ENCODE measurements around the gene CALR. TPM values are rescaled to one million over a fixed set of nuclear protein-coding genes. Genes with fewer than 3 reads are reported as not detected.

CALR gene
- total and polyA plus RNA-seq, 2 donors (not counting 1 experiment from before 2014, with no cell fraction given), result 1,447 to 2,757 TPM

GRCh38 chr19:12979974-12980373 is 41.6 kb downstream of the CALR start:
- no peak for DNase-seq (ENCODE audit: low read depth in 2 of 2)
- Histone ChIP-seq H3K4me3 (replicated peaks in 1 of 4; ENCODE audit: control extremely low read depth in 1 of 4, insufficient read depth in 1 of 4, low read depth in 3 of 4, low read length in 4 of 4) (no peak overlapping the region), H3K27me3 (ENCODE audit: control insufficient read depth, insufficient read depth, low read length) (no peaks in the 10 kb centered on the region), H3K4me2 (ENCODE audit: extremely low read depth, insufficient read depth, low read length) (no peak overlapping the region), H3K79me2 (ENCODE audit: control insufficient read depth, insufficient read depth, low read length) (no peaks in the 10 kb centered on the region), H3K36me3 (ENCODE audit: control insufficient read depth, insufficient read depth, low read length) (no peaks in the 10 kb centered on the region), H2AFZ (ENCODE audit: low read length) (no peak overlapping the region), H3K9ac (ENCODE audit: insufficient read depth, low read length) (no peak overlapping the region), H3K27ac (ENCODE audit: insufficient read depth, low read length) (no peak overlapping the region), H3K9me3 (ENCODE audit: control insufficient read depth, insufficient read depth, low read depth, low read length) (no peaks in the 10 kb centered on the region), H3K4me1 (ENCODE audit: control insufficient read depth, extremely low read depth, insufficient read depth, low read length) (peaks cover 6% of the 10 kb centered on the region), H4K20me1 (ENCODE audit: control insufficient read depth, extremely low read depth, insufficient read depth, low read length) (no peaks in the 10 kb centered on the region)
- no peak for TF ChIP-seq CTCF (conservative IDR thresholded peaks at IDR 0.05 in 1 of 2, IDR thresholded peaks at IDR 0.05 in 1 of 2; ENCODE audit: low read depth in 1 of 2, low read length in 2 of 2)
- TF ChIP-seq EZH2 (IDR thresholded peaks at IDR 0.05; ENCODE audit: low read length, missing control alignments), result no peak

- Histone ChIP-seq H3K79me2 (ENCODE audit: control insufficient read depth, insufficient read depth, low read length) (no peaks in the 10 kb centered on the region), H3K36me3 (ENCODE audit: control insufficient read depth, insufficient read depth, low read length) (no peaks in the 10 kb centered on the region), H3K4me3 (replicated peaks in 1 of 4; ENCODE audit: control extremely low read depth in 1 of 4, insufficient read depth in 1 of 4, low read depth in 3 of 4, low read length in 4 of 4) (no peak overlapping the region), H3K27ac (ENCODE audit: insufficient read depth, low read length) (no peak overlapping the region), H2AFZ (ENCODE audit: low read length) (no peak overlapping the region), H3K4me1 (ENCODE audit: control insufficient read depth, extremely low read depth, insufficient read depth, low read length) (peaks cover 11% of the 10 kb centered on the region), H3K27me3 (ENCODE audit: control insufficient read depth, insufficient read depth, low read length) (no peaks in the 10 kb centered on the region), H4K20me1 (ENCODE audit: control insufficient read depth, extremely low read depth, insufficient read depth, low read length) (no peaks in the 10 kb centered on the region), H3K4me2 (ENCODE audit: extremely low read depth, insufficient read depth, low read length) (no peak overlapping the region), H3K9ac (ENCODE audit: insufficient read depth, low read length) (no peak overlapping the region), H3K9me3 (ENCODE audit: control insufficient read depth, insufficient read depth, low read depth, low read length) (no peaks in the 10 kb centered on the region)
- TF ChIP-seq CTCF (conservative IDR thresholded peaks at IDR 0.05 in 1 of 2, IDR thresholded peaks at IDR 0.05 in 1 of 2; ENCODE audit: low read depth in 1 of 2, low read length in 2 of 2) (no peak), EZH2 (IDR thresholded peaks at IDR 0.05; ENCODE audit: low read length, missing control alignments) (no peak)
- no peak for DNase-seq (ENCODE audit: low read depth in 2 of 2)
Measured at GRCh38 chr19:12982648-12983047, 44.2 kb downstream of the CALR start.

- TF ChIP-seq CTCF (conservative IDR thresholded peaks at IDR 0.05 in 1 of 2, IDR thresholded peaks at IDR 0.05 in 1 of 2; ENCODE audit: low read depth in 1 of 2, low read length in 2 of 2), result no peak
- no peak for TF ChIP-seq EZH2 (IDR thresholded peaks at IDR 0.05; ENCODE audit: low read length, missing control alignments)
- Histone ChIP-seq H3K36me3 (ENCODE audit: control insufficient read depth, insufficient read depth, low read length) (no peaks in the 10 kb centered on the region), H4K20me1 (ENCODE audit: control insufficient read depth, extremely low read depth, insufficient read depth, low read length) (no peaks in the 10 kb centered on the region), H3K4me2 (ENCODE audit: extremely low read depth, insufficient read depth, low read length) (peak overlapping the region; percentile 77), H3K4me3 (replicated peaks in 1 of 4; ENCODE audit: control extremely low read depth in 1 of 4, insufficient read depth in 1 of 4, low read depth in 3 of 4, low read length in 4 of 4) (peak overlapping the region in 3 of 4 experiments; percentile 39 to 55 (median 54)), H3K9me3 (ENCODE audit: control insufficient read depth, insufficient read depth, low read depth, low read length) (no peaks in the 10 kb centered on the region), H3K9ac (ENCODE audit: insufficient read depth, low read length) (peak overlapping the region; percentile 49), H2AFZ (ENCODE audit: low read length) (peak overlapping the region; percentile 36), H3K79me2 (ENCODE audit: control insufficient read depth, insufficient read depth, low read length) (no peaks in the 10 kb centered on the region), H3K4me1 (ENCODE audit: control insufficient read depth, extremely low read depth, insufficient read depth, low read length) (peaks cover 11% of the 10 kb centered on the region), H3K27ac (ENCODE audit: insufficient read depth, low read length) (peak overlapping the region; percentile 66), H3K27me3 (ENCODE audit: control insufficient read depth, insufficient read depth, low read length) (no peaks in the 10 kb centered on the region)
- no peak for DNase-seq (ENCODE audit: low read depth in 2 of 2)
Measured at GRCh38 chr19:12983091-12983490, 44.7 kb downstream of the CALR start.

All from fibroblast of lung (primary cell).